Central memory CD4-positive, alpha-beta T cell (primary cell): Measurements from ENCODE around the gene FRAS1.
"Not testable (repeated sequence)": the region's sequence is repeated elsewhere in the genome, so short reads cannot be mapped to it uniquely, and the experiment has no call there.

Experiments used
- DNase-seq: peaks from one replicate; pipeline ENCODE4 v3.0.0; 2022

Gene FRAS1

DNA sequence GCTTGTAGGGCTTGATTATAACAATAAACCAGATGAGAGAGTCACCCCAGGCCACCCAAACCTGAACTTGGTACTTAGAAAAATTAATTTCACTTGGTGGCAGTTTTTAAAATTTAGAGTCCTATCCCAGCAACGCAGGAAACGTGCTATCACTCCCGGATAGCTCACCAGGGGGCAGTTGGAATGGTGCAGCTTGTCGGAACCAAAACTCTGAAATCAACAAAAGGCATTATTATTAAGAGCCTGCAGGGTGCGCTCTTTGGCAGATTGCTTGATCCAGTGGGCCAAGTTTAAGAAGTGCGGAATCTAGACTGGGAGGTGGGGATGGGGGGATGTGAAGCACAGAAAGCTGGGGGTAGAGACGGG is 2.4 kb downstream of the FRAS1 start:
- no peak for DNase-seq

DNA sequence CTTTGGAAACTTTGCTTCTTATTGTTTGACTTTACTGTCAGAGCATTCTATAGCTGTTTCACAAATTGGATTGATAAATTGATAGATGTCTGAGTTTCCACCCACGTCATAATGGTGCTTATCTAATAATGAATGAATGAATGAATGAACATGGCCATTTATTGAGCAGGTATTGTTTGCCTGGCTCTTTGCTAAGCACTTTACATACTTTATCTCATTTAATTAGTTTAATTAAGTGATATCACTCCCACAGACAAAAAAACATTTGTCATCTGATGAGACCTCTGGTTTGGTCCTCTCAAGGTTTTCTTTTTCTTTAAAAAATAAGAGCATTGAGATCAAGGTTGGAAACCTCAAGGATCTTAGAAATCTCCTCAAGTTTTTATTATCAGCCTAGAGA is 2.8 kb downstream of the FRAS1 start:
- no peak for DNase-seq

DNA sequence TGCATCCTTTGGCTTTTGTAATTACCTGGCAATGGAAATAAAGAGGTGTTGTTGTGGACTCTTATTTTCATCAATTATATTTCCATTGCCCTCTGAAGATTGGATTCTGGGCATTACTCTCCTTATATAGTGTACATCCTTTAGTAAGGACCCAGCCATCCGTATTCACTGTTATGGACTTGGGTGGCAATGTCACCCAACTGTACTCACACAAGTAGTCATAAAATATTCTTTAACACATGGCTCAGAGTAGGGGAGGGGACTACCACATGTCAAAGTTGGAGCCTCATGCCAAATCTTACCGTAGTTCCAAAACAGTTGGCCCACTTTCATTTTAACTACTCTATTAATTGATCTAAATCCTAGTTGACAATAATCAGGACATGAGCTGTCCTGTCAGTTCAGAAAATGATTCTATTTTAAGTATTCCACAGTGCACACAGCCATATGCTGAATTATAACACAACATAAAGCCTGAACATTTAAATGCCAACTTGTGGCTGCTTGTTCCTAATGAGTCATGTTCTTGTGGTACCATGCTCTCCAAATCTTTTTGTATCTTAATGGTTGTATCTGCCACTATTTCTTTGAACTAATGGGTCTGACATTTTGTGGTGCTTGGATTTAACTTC is 4.9 kb downstream of the FRAS1 start:
- DNase-seq, result no peak

DNA sequence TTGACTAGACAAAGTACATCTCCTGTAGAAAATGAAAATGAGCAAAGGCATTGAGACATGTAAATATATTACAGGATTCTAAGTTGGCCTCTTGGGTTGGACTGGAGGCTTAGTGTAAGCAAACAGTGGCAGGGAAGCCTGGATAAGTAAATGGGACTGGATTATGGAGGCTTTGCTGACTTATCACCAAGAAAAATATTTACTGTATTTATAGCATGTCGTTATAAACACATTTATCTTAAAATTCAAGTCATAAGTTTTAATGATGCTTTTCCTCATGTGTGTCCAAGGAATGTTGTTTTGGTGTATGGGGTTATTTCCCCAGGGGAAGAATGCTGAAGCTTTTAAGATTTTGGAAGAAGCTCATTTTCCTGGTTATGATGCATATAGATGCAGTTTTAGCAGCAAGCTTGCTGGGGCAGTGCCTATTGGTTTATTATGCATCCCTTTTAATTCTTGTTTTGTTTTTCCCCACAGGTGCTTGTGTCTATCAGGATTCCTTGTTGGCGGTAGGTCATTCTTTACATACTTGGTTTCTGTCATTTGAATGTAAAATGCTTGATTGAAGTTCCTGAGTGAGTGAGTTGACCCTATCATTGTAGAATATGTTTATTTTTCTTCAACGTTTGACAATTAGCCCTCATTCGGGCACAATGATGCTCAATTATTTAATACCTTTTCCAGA is 8.5 kb downstream of the FRAS1 start:
- DNase-seq, result no peak

DNA sequence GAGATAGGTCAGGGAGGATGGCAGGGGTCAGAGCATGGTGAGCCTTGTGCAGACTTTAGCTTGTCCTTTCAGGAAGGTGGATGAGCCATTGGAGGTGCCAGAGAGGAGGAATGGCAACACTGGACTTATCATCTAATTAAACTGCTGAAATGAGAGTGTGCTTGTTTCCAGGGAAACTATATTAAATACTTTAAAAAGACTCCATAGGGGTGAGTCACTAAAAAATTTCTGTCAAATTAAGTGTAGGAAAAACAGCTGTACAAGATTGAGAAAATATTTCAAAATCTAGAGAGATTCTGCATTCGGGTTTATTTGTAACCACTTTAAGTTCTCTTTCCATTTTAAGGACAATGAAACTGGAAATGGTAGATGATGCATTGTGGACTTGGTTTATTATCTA is 11.4 kb downstream of the FRAS1 start:
- no peak for DNase-seq

DNA sequence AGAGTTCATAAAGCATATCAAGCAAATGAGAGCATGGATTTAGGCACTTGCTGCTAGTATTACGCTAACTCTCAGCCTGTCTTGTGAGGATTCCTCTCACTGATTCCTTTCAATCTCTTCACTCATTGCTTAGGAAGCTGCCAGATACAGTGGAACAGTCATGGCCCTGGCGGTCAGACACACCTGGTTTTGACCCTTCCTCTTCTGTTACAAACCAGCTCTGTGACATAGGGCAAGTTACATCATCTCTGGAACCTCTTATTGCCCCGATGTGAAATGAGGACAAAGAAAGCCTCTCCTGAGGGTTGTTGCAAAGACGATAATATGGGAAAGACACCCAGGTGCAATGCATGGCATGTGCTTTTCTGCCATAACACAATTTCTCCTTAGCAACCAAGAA is 12.2 kb downstream of the FRAS1 start:
- DNase-seq, result no peak

DNA sequence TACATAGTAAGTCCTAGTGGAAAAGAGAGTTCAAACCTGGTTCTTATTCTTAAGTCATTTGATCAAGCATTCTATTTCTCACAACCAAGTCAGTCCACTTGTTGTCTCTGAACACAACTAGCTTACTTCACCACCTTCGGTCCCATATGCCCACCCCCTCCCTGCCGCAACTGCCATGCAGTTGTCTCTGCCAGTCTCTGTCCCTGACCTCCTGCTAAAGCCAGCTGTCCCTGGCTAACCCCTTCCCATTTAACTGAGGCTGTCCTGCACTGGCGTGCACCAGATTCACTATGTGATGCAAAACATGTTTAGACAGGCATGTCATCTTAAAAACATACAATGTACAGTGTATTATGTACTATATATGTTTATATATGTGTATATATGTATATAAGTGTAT is 12.7 kb downstream of the FRAS1 start:
- DNase-seq, result no peak

DNA sequence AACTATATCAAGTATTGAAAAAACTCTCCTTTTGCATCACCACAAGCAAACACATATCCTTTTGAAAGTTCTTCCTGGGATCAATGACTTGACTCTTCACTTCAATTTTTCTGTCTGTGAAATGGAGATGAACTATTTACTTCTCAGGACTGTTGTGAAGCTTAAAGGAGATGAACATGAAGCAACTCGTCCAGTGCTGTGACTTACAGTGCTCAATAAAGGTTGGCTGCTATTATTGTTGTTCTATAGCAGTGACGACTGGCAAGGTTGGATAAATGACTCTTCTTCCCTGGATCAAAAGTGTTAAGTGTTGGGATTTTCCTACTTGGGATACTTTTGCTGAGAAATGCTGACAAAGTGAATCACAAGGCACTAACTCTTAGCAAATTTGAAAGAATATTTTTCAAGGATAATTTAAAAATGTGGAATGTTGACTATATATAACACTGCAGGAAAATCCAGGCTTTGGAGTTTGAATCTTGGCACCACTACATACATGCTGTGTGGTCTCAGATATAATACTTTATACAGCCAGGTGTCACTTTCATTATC is 13.7 kb downstream of the FRAS1 start:
- no peak for DNase-seq

DNA sequence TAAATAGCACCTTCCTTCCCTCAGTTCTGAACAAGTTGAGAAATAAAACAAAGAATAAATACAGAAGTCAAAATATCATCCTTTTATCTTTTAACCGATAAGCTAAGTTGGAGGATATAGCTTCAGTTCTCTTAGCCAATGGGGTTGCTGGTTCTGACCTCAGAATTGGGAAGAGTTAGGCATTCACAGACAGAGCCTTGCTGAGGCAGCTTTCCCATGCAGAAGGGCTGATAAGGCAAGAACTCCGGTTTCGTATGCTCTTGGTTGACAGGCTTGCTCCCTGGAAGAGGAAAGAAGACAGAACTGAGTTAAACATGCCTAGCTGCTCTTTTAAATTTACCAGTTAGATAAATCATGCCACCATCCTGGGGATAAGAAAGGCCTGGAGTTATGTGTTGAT is 17.6 kb downstream of the FRAS1 start:
- DNase-seq, result no peak

DNA sequence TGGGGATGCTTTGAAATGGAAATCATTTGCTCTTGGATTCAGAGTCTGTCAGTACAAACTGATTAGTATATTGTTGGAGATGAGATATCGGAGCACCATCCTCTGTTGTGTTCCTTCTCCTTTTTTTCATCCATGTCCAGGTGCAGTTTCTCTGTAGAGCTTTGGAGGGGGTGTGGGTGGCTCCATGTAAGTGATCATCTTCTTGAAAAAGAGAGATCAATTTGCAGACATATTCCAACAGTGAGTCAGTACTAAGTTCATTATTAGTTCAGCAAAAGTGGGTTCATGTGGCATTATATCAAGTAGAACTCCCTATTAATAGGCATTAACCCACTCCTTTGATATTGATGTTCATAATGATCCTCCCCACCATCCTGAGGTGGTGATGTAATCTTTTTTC is 18.9 kb downstream of the FRAS1 start:
- DNase-seq, result no peak

DNA sequence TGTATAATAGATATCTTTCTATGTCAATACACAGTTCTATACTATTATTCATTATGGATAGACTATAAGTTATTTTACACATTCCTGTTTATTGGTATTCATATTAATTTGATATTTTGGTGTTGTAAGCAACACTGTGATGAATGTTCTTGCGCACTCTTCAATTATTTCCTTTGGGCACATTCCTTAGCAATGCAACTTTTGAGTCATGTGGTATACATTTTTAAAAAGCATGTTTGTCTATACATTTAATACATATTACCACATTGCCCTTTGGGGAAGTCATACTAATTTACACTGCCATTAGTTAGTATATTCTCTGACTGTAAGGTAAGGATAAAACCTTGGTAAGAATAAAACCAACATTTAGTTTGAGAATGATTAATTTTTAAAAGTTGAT is 21.0 kb downstream of the FRAS1 start:
- DNase-seq, result no peak

DNA sequence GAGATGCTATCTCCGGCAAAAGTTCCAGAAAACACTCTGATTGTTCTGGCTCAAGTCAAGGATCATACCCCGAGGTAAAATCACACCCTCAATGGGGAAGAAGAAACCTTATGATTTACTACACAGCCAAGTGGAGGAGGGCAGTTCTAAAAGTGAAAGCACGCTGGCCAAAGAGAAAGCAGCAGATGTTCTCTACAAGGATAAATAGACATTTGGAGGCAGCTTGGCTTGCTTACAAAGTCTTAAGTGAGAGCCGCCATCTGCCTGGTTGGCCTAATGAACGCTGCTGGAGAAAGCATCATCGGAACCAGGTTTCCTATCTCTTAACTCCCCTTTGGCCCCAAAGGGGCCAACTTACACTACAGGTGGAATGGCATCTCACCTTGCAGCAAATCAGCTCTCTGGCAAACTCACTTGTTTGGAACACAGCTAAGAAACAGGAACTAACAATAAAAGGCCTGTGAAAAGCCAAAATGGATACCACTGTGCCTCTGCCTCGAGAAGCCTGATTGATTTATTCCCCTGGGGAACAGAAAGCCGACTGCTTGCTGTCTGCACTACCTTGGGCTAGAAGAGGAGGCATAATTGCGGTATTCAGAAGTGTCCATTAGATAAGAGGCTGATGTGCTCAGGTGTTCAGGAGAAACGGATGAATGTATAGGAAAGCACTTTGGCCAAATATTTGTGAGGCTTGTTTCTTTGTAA is 22.8 kb downstream of the FRAS1 start:
- no peak for DNase-seq

DNA sequence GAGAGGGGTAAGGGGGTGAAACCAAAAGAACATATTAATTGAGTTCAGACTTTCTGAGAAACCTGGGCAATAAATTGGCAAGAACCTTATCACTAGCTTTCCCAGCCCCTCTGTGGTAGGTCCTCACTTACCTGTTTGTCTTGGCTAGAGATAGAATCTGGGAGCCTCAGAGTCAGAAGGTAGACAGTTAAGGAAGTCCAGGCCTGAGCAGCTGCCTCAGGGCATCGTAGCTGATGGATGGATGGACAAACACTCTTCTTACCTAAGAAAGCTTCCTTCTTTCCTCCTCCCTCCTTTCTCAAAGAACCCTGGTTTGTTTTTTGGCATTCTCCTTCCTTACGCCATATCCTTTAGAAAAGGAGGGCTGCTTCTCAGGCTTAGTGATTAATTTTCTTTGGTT is 24.4 kb downstream of the FRAS1 start:
- no peak for DNase-seq

DNA sequence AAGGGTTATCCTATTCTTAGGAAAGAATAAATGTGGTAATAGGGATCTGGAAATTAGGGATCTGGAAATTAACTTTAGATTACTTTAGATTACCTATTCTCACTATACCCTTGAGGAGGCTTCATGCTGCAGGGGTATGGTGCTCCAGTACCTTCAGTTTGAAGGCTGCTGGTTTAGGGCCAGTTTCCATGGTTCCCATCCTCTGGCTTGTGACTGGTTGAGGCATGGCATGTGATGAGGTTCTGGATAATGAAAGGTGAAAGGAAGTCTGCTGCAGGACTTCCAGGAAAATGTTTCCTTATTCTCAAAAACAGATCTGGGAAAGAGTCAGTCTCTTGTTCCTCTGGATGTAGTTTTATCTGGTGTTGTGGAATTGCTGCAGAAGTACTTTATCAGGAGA is 25.9 kb downstream of the FRAS1 start:
- no peak for DNase-seq

DNA sequence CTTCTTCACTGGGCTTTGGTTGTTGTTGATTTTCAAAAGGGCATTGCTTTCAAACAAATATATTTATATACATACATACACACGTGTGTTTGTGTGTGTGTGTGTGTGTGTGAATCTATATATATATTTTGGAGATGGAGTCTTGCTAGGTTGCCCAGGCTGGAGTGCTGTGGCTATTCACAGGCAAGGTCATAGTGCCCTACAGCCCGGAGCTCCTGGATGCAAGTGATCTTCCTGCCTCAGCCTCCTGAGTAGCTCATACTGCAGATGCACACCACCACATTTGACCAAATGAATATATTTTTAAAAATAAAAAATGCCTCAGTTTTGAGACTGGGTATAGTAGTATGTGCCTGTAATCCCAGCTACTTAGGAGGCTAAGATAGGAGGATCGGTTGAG is 34.4 kb downstream of the FRAS1 start:
- DNase-seq, result no peak

DNA sequence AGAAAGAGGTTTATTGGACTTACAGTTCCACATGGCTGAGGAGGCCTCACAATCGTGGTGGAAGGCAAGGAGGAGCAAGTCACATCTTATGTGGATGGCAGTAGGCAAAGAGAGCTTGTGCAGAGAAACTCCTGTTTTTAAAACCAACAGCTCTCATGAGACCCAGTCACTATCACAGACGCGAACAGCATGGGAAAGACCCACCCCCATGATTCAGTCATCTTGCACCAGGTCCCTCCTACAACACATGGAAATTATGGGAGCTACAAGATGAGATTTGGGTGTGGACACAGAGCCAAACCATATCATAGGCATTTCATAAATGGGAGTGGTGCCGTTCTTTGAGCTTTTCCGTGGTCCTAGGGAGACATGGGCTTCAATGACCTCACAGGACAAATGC is 35.2 kb downstream of the FRAS1 start:
- not testable (repeated sequence) for DNase-seq

DNA sequence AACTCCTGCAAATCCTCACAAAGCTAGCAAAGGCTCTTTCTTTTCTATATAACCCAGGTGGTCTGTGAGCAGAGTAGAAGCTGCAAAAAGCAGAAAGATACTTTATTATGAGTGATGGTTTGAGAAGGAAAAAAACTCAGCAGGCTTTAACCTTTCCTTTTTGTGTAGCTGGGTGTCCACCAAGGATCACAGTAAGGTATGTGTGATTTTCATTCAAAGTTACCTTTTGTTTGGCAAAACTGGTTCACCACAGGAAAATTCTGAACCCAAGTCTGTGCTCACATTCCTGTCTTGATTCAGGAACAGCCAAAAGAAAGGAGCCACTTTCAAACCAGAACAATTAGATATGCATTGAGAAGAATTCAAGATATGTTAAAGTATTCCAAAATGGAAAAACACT is 35.7 kb downstream of the FRAS1 start:
- DNase-seq, result no peak

DNA sequence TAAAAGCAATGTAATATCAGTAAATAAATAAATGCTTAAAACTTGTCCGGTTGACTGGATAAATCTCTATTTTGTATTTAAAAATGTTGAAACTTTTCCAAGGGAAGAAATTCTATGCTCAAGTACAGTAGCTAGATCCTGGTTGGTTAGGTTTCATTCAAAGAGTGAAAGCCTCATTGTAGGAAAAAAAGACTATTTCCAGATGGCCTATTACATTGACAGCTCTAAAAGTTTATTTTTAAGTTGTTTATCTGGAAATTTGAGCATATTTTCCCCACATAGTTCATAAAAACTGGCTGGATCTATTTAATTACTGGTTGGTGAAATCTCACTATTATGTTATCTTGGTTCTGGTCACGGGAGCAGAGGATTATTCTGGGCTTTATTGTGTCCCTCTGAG is 38.0 kb downstream of the FRAS1 start:
- DNase-seq, result no peak

DNA sequence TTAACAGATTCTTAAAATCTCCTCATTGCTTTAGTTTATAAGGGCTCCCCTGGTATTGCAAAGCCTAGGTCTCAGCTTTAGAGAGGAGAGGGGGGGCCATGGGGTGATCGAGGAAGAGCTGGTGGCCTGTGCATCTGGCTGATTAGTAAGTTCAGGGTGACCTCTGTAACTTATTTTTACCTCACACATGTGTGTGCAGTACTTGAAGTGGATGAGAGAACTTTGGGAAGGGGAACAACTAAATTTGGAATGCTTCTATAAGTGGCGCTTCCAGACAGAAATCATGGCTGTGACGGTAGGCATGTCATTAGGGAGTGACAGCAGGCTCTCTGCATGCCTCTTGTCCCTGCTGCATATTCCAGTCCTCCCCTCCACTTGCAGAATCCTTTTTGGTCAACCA is 41.9 kb downstream of the FRAS1 start:
- DNase-seq, result no peak

DNA sequence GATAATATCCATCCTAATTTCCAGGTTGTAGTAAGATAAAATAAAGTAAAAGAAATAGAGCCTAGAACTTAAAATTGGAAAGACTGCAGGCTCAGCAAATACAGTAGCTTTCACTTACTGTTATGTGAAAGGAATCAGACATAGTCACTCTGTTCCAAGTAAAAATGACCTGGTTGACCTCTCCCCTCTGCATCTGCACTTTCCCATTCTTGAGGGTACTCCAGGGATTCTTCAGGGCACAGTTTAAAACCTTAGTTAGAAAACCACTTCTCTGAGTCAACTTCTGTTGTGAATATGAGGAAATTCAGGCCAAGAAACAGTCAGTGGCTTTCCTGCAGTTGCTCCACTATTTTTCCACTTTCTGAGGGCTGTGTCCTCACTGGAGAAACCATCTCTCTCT is 42.9 kb downstream of the FRAS1 start:
- DNase-seq, result no peak

DNA sequence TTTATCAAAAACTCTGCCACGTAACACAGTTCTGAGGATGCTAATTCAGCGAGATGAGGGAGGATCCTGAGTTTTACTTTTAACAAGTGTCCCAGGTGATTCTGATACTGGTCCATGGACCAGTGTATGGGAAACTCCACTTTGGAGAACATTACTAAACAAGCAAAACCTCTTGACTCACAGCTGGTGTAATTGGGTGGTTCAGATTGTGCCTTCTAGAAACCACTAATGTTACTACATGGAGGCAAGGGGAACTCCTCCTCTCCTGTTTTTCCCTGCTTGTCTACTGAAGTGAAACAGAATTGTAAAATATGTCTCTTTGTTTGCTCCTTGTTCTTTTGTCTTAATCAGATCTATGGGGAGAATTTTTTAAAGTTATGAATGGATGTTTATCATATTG is 62.6 kb downstream of the FRAS1 start:
- no peak for DNase-seq

DNA sequence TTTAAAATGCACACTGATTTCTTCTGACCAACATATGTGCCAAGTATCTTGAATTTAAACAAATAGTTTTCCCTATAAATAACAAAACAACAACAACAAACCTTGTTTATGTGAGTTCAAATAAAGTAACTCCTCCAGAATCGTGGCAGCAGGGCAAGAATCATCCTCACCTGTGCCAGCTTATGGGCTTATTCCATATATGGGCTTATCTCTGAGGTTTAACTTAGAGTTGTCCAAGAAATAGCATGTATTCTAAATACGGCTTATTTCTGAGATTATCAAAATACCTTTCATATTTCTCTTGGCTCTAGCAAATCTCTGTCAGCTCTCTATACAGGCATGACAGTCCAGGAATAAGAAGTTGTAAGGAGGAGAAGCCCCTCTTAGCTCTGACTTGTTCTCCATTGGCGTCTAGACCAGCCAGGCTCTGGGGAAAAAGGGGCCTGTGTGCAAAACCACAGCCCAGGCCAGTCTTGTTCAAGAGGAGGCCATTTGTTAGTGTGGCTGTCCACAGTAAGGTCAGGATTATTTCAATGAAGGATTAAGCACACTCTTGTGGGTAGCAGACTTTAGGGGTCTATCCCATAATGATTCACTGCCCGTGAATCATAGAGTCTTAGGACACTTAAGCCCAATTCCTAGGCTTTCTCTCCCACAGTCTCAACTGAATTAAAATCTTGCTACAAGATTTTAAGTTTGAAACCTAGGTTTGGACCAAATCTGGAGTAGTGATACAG is 63.2 kb downstream of the FRAS1 start:
- no peak for DNase-seq

DNA sequence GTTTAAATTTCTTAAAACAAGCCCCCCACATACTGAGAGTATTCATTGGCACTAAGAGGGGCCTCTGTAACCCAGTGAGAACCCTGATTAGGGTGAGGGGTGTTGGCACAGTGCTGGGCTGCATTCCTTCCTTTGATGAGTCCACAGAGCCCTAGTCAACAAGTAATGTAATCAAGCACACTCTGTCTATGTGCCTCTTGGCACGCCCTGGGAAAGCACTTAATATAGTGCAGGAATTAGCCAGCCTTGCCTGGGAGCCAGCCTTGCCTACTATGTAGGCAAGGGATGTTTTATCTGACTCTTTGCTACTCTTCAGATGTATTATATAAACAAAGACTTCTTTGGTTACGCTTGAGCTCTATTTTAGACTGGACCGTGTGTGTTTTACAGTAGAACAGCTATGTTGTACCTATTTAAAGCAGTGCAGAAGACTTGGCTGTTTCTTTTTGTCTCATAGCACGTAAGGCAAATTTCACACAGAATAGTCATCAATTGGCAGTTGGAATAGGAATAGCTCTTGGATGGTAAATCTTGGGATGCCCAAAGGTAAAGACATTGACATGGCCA is 64.3 kb downstream of the FRAS1 start:
- DNase-seq, result no peak
